SU-DHL-6 (cell line): ENCODE results near the gene ATP13A4.

ENCODE experiments used
- CTCF ChIP-seq: fragments of 200-600 bp; sonication (generic); IDR thresholded peaks from one replicate; pipeline ENCODE4 v1.5.1; 2017; ENCODE audit warnings: antibody characterized with exemption, mild to moderate bottlenecking, low read length, moderate library complexity; ENCODE audit not compliant: insufficient read depth, poor library complexity, severe bottlenecking
- EZH2phosphoT487 ChIP-seq: fragments of 200-600 bp; sonication (generic), shearing (Covaris generic); conservative IDR thresholded peaks from 2 replicates; pipeline ENCODE4 v1.6.1; 2018; ENCODE audit warnings: mild to moderate bottlenecking, antibody characterized with exemption, low read length, moderate library complexity, mixed read lengths

GRCh38 chr3:193499136-193499770 is 55.4 kb downstream of the ATP13A4 start:
- TF ChIP-seq CTCF (no peak), EZH2phosphoT487 (no peak)
